HepG2 (cell line): ENCODE measurements around the gene CALD1.

Source experiments
- EP300 ChIP-seq, 3 experiments: sonication (generic) in 1 of 3; formaldehyde crosslinking in 1 of 3; IDR thresholded peaks; 2 replicates each; pipeline versions ENCODE4 v1.5.1 to v1.6.1; 2011 to 2020; ENCODE audit warnings: low read depth in 2 of 3, low read length in 2 of 3, borderline replicate concordance in 1 of 3, improper control_type of control experiment in 1 of 3, mild to moderate bottlenecking in 1 of 3, missing genetic modification reagents in 1 of 3, moderate library complexity in 1 of 3
- ETV5 ChIP-seq: IDR thresholded peaks from 2 replicates; pipeline ENCODE4 v1.6.1; 2018; ENCODE audit warnings: missing biosample characterization, missing genetic modification reagents, inconsistent platforms, borderline replicate concordance
- ZBTB7A ChIP-seq: sonication (generic); formaldehyde crosslinking; IDR thresholded peaks from 2 replicates; pipeline ENCODE4 v1.8.0; 2022; ENCODE audit warnings: mild to moderate bottlenecking, missing genetic modification reagents
- ZNF569 ChIP-seq: sonication (generic); formaldehyde crosslinking; IDR thresholded peaks from 2 replicates; pipeline ENCODE4 v1.5.0; 2020; ENCODE audit warnings: mild to moderate bottlenecking, missing genetic modification reagents, moderate library complexity, borderline replicate concordance
- TF ChIP-seq, protein P1 (sequence below): sonication (generic); formaldehyde crosslinking; IDR thresholded peaks from 2 replicates; pipeline ENCODE4 v1.5.0; 2020; ENCODE audit warnings: mild to moderate bottlenecking, missing genetic modification reagents, moderate library complexity

GRCh38 chr7:134995239-134996096, 216.0 kb downstream of the CALD1 start:
- TF ChIP-seq ZNF569, result no peak
- no peak for TF ChIP-seq EP300 (IDR thresholded peaks at IDR 0.05; ENCODE audit: low read depth in 2 of 2, low read length in 2 of 2)
- TF ChIP-seq EP300 (CRISPR knock-in tag; IDR thresholded peaks at IDR 0.05; ENCODE audit: borderline replicate concordance), result no peak
- TF ChIP-seq, protein P1, sequence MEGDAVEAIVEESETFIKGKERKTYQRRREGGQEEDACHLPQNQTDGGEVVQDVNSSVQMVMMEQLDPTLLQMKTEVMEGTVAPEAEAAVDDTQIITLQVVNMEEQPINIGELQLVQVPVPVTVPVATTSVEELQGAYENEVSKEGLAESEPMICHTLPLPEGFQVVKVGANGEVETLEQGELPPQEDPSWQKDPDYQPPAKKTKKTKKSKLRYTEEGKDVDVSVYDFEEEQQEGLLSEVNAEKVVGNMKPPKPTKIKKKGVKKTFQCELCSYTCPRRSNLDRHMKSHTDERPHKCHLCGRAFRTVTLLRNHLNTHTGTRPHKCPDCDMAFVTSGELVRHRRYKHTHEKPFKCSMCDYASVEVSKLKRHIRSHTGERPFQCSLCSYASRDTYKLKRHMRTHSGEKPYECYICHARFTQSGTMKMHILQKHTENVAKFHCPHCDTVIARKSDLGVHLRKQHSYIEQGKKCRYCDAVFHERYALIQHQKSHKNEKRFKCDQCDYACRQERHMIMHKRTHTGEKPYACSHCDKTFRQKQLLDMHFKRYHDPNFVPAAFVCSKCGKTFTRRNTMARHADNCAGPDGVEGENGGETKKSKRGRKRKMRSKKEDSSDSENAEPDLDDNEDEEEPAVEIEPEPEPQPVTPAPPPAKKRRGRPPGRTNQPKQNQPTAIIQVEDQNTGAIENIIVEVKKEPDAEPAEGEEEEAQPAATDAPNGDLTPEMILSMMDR (CRISPR knock-in tag), result no peak
- TF ChIP-seq ZBTB7A (CRISPR knock-in tag), result no peak
- no peak for TF ChIP-seq ETV5 (CRISPR knock-in tag)
